GM21786 (cell line): ENCODE measurements around the gene JAG2.

Experiments
- ATAC-seq: cut with Tn5 transposase; IDR thresholded peaks from one replicate; pipeline ENCODE4 v1.9.1; 2021; ENCODE audit not compliant: unreplicated experiment

Gene JAG2

DNA sequence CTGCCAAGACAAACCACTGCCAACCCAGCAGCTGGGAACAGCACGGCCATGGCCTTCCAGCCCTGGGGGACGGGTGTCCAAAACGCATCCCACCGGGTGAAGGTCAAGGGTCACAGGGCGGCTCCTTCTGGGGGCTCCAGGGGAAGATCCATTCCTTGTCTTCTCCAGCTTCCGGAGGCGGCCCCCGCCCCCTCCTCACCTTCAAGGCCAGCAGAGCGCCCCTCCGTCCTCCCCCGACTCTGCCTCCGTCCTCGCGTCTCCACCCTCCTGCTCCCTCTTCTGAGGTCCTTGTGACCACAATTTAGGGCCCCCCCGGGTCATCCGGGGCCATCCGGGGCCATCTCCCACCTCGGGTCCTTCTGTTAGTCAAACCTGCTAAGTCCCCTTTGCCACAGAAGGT, 16.4 kb upstream of the JAG2 start:
- ATAC-seq: no peak

GRCh38 chr14:105184461-105184860, 15.9 kb upstream of the JAG2 start:
- ATAC-seq: no peak

DNA sequence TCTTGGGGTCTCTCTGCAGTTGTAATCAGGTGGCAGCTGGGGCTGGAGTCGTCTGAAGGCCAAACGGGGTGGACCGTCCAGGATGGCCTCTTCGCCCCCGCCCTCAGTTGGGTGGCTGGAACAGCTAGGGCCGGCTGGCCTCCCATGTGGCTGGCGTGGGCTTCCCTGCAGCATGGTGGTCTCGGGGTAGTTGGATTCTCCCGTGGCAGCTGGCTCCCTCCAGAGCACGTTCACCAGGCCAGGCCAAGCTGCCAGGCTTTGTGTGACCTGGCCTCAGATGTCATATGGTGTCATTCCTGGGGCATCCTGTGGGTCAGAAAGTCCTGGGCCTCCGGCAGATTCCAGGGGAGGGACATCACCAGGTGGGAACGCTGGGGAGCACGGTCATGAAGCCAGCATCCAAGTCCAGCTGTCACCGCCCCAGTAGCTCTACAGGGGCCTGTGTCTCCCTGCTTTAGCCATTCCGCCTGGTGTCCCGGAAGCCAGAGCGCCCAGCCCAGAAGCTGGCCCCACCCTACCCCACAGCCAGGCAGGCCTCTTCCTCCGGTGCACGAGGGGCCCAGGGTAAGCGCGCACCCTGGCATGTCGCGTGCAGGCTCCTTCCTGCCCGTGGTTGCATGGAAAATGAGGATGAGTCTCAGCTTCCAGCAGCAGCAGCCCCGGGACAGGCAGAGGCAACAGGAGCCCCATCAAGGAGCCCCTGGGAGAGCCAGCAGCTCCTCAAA, 13.9 kb upstream of the JAG2 start:
- ATAC-seq: no peak

- no peak for ATAC-seq
These were observed 13.1 kb upstream of the JAG2 start for GRCh38 chr14:105181549-105182295.

DNA sequence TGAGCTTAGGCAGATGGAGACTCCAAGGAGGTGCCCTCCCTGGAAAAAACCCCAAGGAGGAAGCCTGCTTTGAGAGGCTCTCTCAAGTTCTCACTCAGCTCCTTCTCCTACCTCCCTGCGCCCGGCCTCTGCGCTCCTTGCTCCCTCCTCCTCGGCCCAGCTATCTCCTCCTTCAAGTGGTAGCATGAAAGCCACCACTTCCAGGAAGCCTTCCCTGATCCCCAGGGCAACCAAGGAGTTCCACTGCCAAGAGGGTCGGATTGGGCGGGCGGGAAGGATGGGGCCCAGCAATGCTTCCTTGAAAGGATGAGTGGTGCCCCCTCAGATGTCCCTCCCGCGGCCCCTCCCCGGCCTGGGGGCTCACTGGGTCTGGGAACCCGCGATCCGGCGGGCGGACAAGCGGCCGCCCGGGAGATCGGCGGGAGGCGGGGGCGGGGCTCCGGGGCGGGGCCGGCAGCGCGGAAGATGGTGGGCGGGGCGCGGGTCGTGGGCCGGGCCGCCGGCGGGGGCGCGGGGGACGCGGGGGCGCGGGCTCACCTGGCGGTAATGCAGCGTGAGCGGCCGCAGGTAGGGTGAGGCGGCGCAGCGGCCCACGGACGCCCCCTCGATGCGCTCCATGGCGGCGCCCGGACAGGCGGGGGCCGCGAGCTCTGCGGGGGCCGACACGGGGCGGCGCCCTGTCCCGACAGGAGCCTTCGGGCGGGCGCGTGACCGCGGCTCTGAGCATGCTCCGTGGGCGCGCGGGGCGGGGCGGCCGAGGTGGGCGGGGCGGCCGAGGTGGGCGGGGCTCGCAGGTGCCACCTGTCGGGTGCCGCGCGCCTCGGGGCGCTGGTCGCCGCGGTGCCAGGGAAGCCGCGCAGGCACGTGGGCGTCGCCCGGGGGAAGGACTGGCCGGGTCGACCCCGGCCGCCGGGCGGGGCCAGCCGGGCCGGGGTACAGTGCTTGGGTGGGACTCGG, 12.3 kb upstream of the JAG2 start, which contains the start of gene NUDT14:
TSS of gene NUDT14 (minus strand) at position 721 of the 957 bp plus-strand sequence. CDS start at position 618, 103 bp downstream.
- peak; percentile 47 for ATAC-seq

DNA sequence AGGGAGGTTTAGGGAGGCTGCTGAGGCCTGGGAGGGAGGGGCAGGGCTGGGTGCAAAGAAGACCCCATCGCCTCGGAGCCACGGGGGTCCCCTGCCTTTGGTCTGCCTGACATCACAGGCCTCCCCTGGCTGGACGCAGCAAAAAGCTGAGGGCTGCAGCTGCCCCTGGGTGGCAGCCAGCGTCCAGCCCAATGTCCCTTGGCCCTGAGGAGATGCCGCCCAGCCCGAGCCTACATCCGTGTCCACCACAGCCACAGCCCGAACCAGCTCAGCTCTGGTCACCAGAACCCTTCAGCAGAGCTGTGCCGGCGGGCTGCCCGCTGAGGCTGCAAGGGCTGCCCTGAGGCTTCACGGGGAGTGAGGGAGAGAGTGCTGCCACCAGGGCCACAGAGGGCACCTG, 10.6 kb upstream of the JAG2 start:
- ATAC-seq: no peak

DNA sequence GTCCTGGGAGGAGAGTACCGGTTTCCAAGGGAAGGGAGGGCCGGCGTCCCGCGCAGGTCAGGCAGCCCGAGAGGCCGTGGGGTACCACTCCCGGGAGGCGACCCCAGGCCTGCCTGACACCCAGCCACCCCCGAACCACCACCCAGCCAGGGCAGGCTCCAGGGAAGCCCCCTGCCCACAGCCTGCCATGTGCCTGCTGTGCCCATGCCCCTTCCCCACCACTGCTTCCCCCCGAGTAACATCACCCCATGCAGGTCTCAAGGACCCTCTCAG, 10.2 kb upstream of the JAG2 start:
- no peak for ATAC-seq

- ATAC-seq: no peak
These were observed 9.7 kb upstream of the JAG2 start for GRCh38 chr14:105178069-105178867.

DNA sequence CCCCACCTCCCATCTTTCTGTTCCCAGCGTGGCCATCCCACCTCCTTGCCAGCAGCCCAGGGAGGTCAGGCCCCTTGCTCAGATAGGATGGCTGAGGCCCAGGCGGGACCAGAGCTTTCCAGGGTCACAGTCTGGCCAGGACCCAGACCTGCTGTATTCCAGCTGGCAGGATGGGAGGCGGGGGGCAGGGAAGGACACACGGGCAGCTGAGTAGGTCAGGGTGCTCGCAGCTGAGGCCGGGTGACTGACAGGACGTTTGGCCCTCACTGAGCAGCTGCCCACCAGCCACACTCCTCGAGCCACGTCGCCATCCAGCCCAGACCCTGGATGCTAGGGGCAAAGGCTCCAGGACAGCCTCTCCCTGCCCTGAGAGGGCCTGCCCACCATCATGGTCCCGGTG, 8.5 kb upstream of the JAG2 start:
- ATAC-seq: no peak

DNA sequence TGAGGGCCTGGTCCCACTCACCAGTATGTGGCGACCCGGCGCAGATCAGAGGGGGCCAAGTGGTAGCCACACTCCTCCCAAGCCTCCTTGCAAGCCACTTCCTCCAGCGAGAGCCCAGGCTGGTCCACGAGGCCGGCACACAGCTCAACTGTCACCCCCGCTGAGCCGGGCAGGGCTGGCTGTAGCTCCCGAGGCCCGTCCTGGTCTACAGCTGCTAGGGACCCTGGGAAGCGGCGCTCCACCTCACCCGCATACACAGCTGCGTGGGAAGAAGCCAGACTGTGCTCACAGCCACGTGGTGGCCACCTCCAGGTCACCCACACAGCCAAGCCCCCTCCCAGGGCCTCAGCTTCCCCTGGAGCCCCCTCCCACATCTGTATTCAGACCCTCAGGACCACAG, 7.9 kb upstream of the JAG2 start:
- no peak for ATAC-seq

DNA sequence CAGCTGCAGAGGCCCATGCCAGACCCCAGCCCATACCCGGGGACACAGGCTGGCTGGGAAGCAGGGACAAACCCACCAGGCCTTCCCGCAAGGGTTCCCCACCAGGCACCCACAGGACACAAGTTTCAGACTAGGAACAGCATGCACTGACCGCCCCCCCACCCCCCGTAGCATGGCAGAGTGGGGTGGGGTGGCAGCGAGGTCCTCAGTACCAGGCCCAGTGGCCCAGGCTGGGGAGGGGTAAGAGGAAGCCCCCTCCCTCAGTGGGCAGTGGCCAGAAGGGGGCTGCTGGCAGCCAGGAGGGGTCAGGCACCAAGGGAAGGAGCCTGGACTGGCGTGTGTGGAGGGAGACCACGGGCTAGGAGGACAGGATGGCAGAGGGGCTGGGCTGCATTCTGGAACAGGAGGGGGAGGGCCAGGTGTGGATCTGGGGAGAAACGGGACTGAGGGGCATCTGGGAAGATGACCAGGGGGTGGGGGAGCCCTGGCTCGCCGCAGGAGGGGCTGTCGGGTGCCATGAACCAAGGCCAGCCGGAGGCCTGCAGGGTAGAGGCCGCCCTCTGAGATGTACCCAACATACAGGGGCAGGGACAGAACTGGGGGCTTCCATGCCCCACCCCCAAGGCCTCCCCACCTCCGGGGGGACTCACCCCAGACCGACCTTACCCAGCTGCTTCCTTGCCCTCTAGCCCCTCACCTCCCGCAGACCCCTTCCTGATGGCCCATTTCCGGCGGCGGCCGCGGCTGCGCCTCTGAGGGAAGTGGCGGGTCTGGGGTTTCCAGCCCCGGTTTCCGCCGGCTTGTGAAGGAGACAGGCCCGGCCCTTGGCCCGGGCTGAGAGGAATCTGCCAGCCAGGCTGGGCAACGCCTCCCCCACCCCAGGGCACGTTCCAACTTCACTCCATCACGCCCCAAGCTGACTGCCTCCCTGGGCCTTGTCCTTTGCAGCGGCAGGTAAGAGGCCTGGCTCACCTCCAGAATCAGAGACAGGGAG, 5.6 kb upstream of the JAG2 start:
- no peak for ATAC-seq

- no peak for ATAC-seq
These were observed 4.6 kb upstream of the JAG2 start for GRCh38 chr14:105173145-105173544.

- no peak for ATAC-seq
These were observed 3.9 kb upstream of the JAG2 start for GRCh38 chr14:105172476-105172875.

GRCh38 chr14:105171004-105171673, 2.6 kb upstream of the JAG2 start:
- no peak for ATAC-seq

GRCh38 chr14:105169776-105170655, 1.4 kb upstream of the JAG2 start:
- ATAC-seq: no peak

- no peak for ATAC-seq
These were observed 467 bp upstream of the JAG2 start for GRCh38 chr14:105168979-105169507.

DNA sequence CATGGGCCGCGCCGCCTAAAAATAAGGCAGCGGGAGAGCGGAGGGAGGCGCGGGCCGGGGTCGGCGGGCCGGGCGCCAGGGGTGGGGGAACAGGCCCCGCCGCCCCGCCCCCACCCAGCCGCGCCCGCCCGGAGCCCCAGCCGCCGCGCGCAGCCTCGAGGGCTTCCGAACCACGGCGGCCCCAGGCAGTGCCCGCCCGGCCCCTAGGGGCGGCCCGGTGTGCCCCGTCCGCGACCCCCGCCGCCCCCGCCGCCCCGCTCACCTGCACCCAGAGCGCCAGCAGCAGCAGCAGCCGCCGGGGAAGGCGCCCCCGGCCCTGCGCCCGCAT, 519 bp downstream of the JAG2 start:
- ATAC-seq: no peak
